Peyer's patch (tissue), 4 donors: Measurements from ENCODE around the gene SLC22A1. TPM values are rescaled to one million over a fixed set of nuclear protein-coding genes. Genes with fewer than 3 reads are reported as not detected.

Experiments
- DNase-seq, 3 donors: peaks; one replicate each; pipeline ENCODE4 v3.0.0-alpha.2; 2017 to 2019
- H3K27ac ChIP-seq, 4 donors: fragments of 200-600 bp; sonication (generic); one replicate each; pipeline ENCODE4 v1.5.1; 2016 to 2019
- H3K27me3 ChIP-seq, 2 donors: fragments of 200-600 bp; sonication (generic); one replicate each; pipeline ENCODE4 v1.5.1; 2019
- H3K36me3 ChIP-seq, 3 donors: fragments of 200-600 bp; sonication (generic); one replicate each; pipeline ENCODE4 v1.5.1; 2016 to 2019
- H3K4me1 ChIP-seq, 4 donors: fragments of 200-600 bp; sonication (generic); one replicate each; pipeline ENCODE4 v1.5.1; 2016 to 2019
- H3K4me3 ChIP-seq, 4 donors: fragments of 200-600 bp; sonication (generic); 1 replicate in 3 of 4; 2 replicates in 1 of 4; pipeline ENCODE4 v1.5.1; 2016 to 2019; ENCODE audit warnings: mild to moderate bottlenecking in 1 of 4
- H3K9me3 ChIP-seq, 4 donors: fragments of 200-600 bp; sonication (generic); one replicate each; pipeline ENCODE4 v1.5.1; 2016 to 2019; ENCODE audit warnings: mild to moderate bottlenecking in 1 of 4
- CTCF ChIP-seq, 6 experiments: fragments of 450-650 bp in 4 of 6; fragments of 200-600 bp in 2 of 6; sonication (generic) in 1 of 6; IDR thresholded peaks; one replicate each; pipeline ENCODE4 v1.5.1; 2017 to 2019; ENCODE audit warnings: antibody characterized with exemption in 6 of 6, mild to moderate bottlenecking in 3 of 6, moderate library complexity in 1 of 6
- POLR2A ChIP-seq, 2 donors: fragments of 450-650 bp; IDR thresholded peaks; one replicate each; pipeline ENCODE4 v1.5.1; 2017; ENCODE audit warnings: antibody characterized with exemption in 2 of 2, mild to moderate bottlenecking in 2 of 2, moderate library complexity in 2 of 2
- total RNA-seq, 4 donors: library from RNA; depleted of rRNA; stranded (reverse); fragments of >200 nt; gene quantifications; one replicate each; pipeline ENCODE4 v1.1.0, GENCODE V29; 2016

SLC22A1 gene
- total RNA-seq, 4 donors from 2014 or later: 1.1 to 8.2 (median 4.7) TPM; not detected in 1

- Histone ChIP-seq H3K27me3 (no peaks in the 10 kb centered on the region), H3K4me1 (no peaks in the 10 kb centered on the region), H3K4me3 (no peak overlapping the region), H3K9me3 (no peaks in the 10 kb centered on the region), H3K27ac (no peak overlapping the region), H3K36me3 (no peaks in the 10 kb centered on the region)
- TF ChIP-seq POLR2A (IDR thresholded peaks at IDR 0.05): no peak
- no peak for TF ChIP-seq CTCF (IDR thresholded peaks at IDR 0.05)
- DNase-seq: no peak
Observed at GRCh38 chr6:160177220-160177619, 55.6 kb downstream of the SLC22A1 start.

- no peaks in the 10 kb centered on the region for H3K27me3 ChIP-seq
- TF ChIP-seq POLR2A (IDR thresholded peaks at IDR 0.05): no peak
- TF ChIP-seq CTCF (IDR thresholded peaks at IDR 0.05): no peak
- no peaks in the 10 kb centered on the region for H3K9me3 ChIP-seq
Observed at GRCh38 chr6:160178271-160178670, 56.7 kb downstream of the SLC22A1 start.

GRCh38 chr6:160180706-160181105 is 59.1 kb downstream of the SLC22A1 start:
- no peak overlapping the region for H3K27ac ChIP-seq
- H3K4me3 ChIP-seq: no peak overlapping the region
- no peaks in the 10 kb centered on the region for H3K27me3 ChIP-seq
- H3K4me1 ChIP-seq: no peaks in the 10 kb centered on the region
- no peaks in the 10 kb centered on the region for H3K9me3 ChIP-seq
- DNase-seq: no peak
- TF ChIP-seq CTCF (IDR thresholded peaks at IDR 0.05) (no peak), POLR2A (IDR thresholded peaks at IDR 0.05) (no peak)
- no peaks in the 10 kb centered on the region for H3K36me3 ChIP-seq

More at GRCh38 chr6:160178271-160178670, 56.7 kb downstream of the SLC22A1 start:
- no peak overlapping the region for H3K4me3 ChIP-seq
- no peaks in the 10 kb centered on the region for H3K36me3 ChIP-seq
- no peaks in the 10 kb centered on the region for H3K4me1 ChIP-seq
- DNase-seq: no peak
- H3K27ac ChIP-seq: no peak overlapping the region

GRCh38 chr6:160188773-160189172 is 67.2 kb downstream of the SLC22A1 start:
- no peak for TF ChIP-seq POLR2A (IDR thresholded peaks at IDR 0.05)
- no peak for TF ChIP-seq CTCF (IDR thresholded peaks at IDR 0.05)
- H3K27me3 ChIP-seq: no peaks in the 10 kb centered on the region
- no peaks in the 10 kb centered on the region for H3K4me1 ChIP-seq
- H3K4me3 ChIP-seq: no peak overlapping the region
- no peak for DNase-seq
- H3K27ac ChIP-seq: no peak overlapping the region
- H3K36me3 ChIP-seq: no peaks in the 10 kb centered on the region
- peaks cover 0 to 9% (median 0%) of the 10 kb centered on the region in 4 donors for H3K9me3 ChIP-seq

- Histone ChIP-seq H3K36me3 (no peaks in the 10 kb centered on the region), H3K4me1 (no peaks in the 10 kb centered on the region), H3K27me3 (no peaks in the 10 kb centered on the region), H3K9me3 (peaks cover 0 to 9% (median 0%) of the 10 kb centered on the region in 4 donors), H3K27ac (no peak overlapping the region), H3K4me3 (no peak overlapping the region)
- no peak for TF ChIP-seq CTCF (IDR thresholded peaks at IDR 0.05)
- no peak for TF ChIP-seq POLR2A (IDR thresholded peaks at IDR 0.05)
- no peak for DNase-seq
Observed at GRCh38 chr6:160190081-160190480, 68.5 kb downstream of the SLC22A1 start.

GRCh38 chr6:160190973-160191372 is 69.4 kb downstream of the SLC22A1 start:
- H3K27ac ChIP-seq: no peak overlapping the region

More at GRCh38 chr6:160190973-160191372, 69.4 kb downstream of the SLC22A1 start:
- H3K4me1 ChIP-seq: no peaks in the 10 kb centered on the region
- TF ChIP-seq POLR2A (IDR thresholded peaks at IDR 0.05) (no peak), CTCF (IDR thresholded peaks at IDR 0.05) (no peak)
- peaks cover 0 to 9% (median 0%) of the 10 kb centered on the region in 4 donors for H3K9me3 ChIP-seq
- no peaks in the 10 kb centered on the region for H3K27me3 ChIP-seq
- H3K4me3 ChIP-seq: no peak overlapping the region
- no peak for DNase-seq
- no peaks in the 10 kb centered on the region for H3K36me3 ChIP-seq
